GM23248 (cell line): ENCODE results near the gene ZMYND11. TPM values are rescaled to one million over a fixed set of nuclear protein-coding genes. Genes with fewer than 3 reads are reported as not detected.

ENCODE experiments used
- DNase-seq: peaks from one replicate; pipeline ENCODE4 v3.0.0-alpha.2; 2015
- H2AFZ ChIP-seq: fragments of 200-600 bp; sonication (generic); 2 replicates; pipeline ENCODE4 v1.6.1; 2016; ENCODE audit warnings: antibody characterized with exemption
- H3F3A ChIP-seq: fragments of 200-600 bp; sonication (generic); 2 replicates; pipeline ENCODE4 v1.6.1; 2016; ENCODE audit warnings: mild to moderate bottlenecking, antibody characterized with exemption, mixed run types; ENCODE audit not compliant: insufficient read depth
- H3K27ac ChIP-seq: fragments of 200-600 bp; sonication (generic); 2 replicates; pipeline ENCODE4 v1.5.1; 2016; ENCODE audit warnings: mild to moderate bottlenecking
- H3K27me3 ChIP-seq: fragments of 200-600 bp; sonication (generic); replicated peaks from 2 replicates; pipeline ENCODE4 v1.6.1; 2016; ENCODE audit warnings: mild to moderate bottlenecking; ENCODE audit not compliant: insufficient read depth
- H3K36me3 ChIP-seq: fragments of 200-600 bp; sonication (generic); 2 replicates; pipeline ENCODE4 v1.6.1; 2016; ENCODE audit warnings: low read depth, mild to moderate bottlenecking
- H3K4me1 ChIP-seq: fragments of 200-600 bp; sonication (generic); 2 replicates; pipeline ENCODE4 v1.6.1; 2016; ENCODE audit warnings: mild to moderate bottlenecking; ENCODE audit not compliant: insufficient read depth
- H3K4me2 ChIP-seq: fragments of 200-600 bp; sonication (generic); one replicate; pipeline ENCODE4 v1.6.1; 2016; ENCODE audit warnings: mild to moderate bottlenecking; ENCODE audit not compliant: unreplicated experiment
- H3K4me3 ChIP-seq: fragments of 200-600 bp; sonication (generic); 2 replicates; pipeline ENCODE4 v1.5.1; 2016; ENCODE audit warnings: mild to moderate bottlenecking
- H3K79me2 ChIP-seq: fragments of 200-600 bp; sonication (generic); 2 replicates; pipeline ENCODE4 v1.6.1; 2016; ENCODE audit warnings: mild to moderate bottlenecking; ENCODE audit not compliant: insufficient read depth
- H3K9ac ChIP-seq: fragments of 200-600 bp; sonication (generic); 2 replicates; pipeline ENCODE4 v1.6.1; 2016; ENCODE audit warnings: mild to moderate bottlenecking
- H3K9me2 ChIP-seq: fragments of 200-600 bp; sonication (generic); 2 replicates; pipeline ENCODE4 v1.6.1; 2016; ENCODE audit warnings: mixed run types, mild to moderate bottlenecking, moderate library complexity; ENCODE audit not compliant: insufficient read depth
- H3K9me3 ChIP-seq: fragments of 200-600 bp; sonication (generic); one replicate; pipeline ENCODE4 v1.6.1; 2017; ENCODE audit warnings: low read depth
- H4K20me1 ChIP-seq: fragments of 200-600 bp; sonication (generic); 2 replicates; pipeline ENCODE4 v1.6.0; 2016; ENCODE audit not compliant: insufficient read depth
- EZH2 ChIP-seq: fragments of 200-600 bp; sonication (generic); IDR thresholded peaks from 2 replicates; pipeline ENCODE4 v1.6.1; 2018; ENCODE audit warnings: antibody characterized with exemption, mild to moderate bottlenecking; ENCODE audit not compliant: insufficient read depth, poor library complexity, severe bottlenecking
- EZH2phosphoT487 ChIP-seq: fragments of 200-600 bp; sonication (generic); IDR thresholded peaks from 2 replicates; pipeline ENCODE4 v1.6.1; 2018; ENCODE audit warnings: antibody characterized with exemption, moderate library complexity, mild to moderate bottlenecking, low read depth; ENCODE audit not compliant: insufficient read depth
- WGBS, 2 experiments: methylation state at CpG; one replicate each; pipeline ENCODE4 v1.1.6; 2015 to 2017; ENCODE audit warnings: low lambda C conversion rate in 2 of 2, low coverage in 1 of 2; ENCODE audit errors: missing lambda C conversion rate in 2 of 2; 5-methylcytosine and 5-hydroxymethylcytosine counted together
- in situ Hi-C: fragments of 300-500 bp; cut with MboI; formaldehyde crosslinking; loops from 2 replicates; pipeline ENCODE4 v1.15.0; 2020
- polyA plus RNA-seq: library from polyadenylated mRNA; unstranded; fragments of >200 nt; fragmentation: Nextera tagmentation; extraction: Ambion mirVana; gene quantifications from 2 replicates; pipeline ENCODE4 v1.2.1, GENCODE V29; 2016
- total RNA-seq: library from RNA; depleted of rRNA; stranded (reverse); fragments of >200 nt; shearing (Covaris generic); gene quantifications from 2 replicates; pipeline ENCODE4 v1.2.3, GENCODE V29; 2014

The ZMYND11 gene
- total and polyA plus RNA-seq, 2 experiments from 2014 or later, result 47.1 to 63.4 TPM

GRCh38 chr10:137606-138005 lies 2.4 kb downstream of the ZMYND11 start:
- peak overlapping the region; percentile 84 for H3K4me2 ChIP-seq
- H3K27me3 ChIP-seq, result no peaks in the 10 kb centered on the region
- peak; percentile 77 for DNase-seq
- H3K4me1 ChIP-seq, result peaks cover 41% of the 10 kb centered on the region
- no peak overlapping the region for H3K4me3 ChIP-seq
- peaks cover 30% of the 10 kb centered on the region for H3F3A ChIP-seq
- H4K20me1 ChIP-seq, result peaks cover 39% of the 10 kb centered on the region
- H3K9ac ChIP-seq, result no peak overlapping the region
- no peaks in the 10 kb centered on the region for H3K36me3 ChIP-seq
- in situ Hi-C loops, result no loop called here
- H3K9me2 ChIP-seq, result no peaks in the 10 kb centered on the region
- TF ChIP-seq EZH2phosphoT487, result no peak
- TF ChIP-seq EZH2, result no peak
- no peak overlapping the region for H2AFZ ChIP-seq
- H3K9me3 ChIP-seq, result no peaks in the 10 kb centered on the region
- H3K27ac ChIP-seq, result peak overlapping the region; percentile 47
- peaks cover 75% of the 10 kb centered on the region for H3K79me2 ChIP-seq

GRCh38 chr10:142371-142770 lies 7.1 kb downstream of the ZMYND11 start:
- DNase-seq, result no peak
- Histone ChIP-seq H3K9me3 (no peaks in the 10 kb centered on the region), H3K4me3 (no peak overlapping the region), H3K9ac (no peak overlapping the region), H3K27me3 (no peaks in the 10 kb centered on the region), H2AFZ (no peak overlapping the region), H3F3A (peaks cover 10% of the 10 kb centered on the region; the same call in 1 of the 2 replicates), H3K27ac (no peak overlapping the region), H3K9me2 (no peaks in the 10 kb centered on the region), H3K79me2 (peaks cover 100% of the 10 kb centered on the region), H4K20me1 (peaks cover 59% of the 10 kb centered on the region), H3K4me2 (no peak overlapping the region), H3K4me1 (peaks cover 25% of the 10 kb centered on the region), H3K36me3 (no peaks in the 10 kb centered on the region)
- in situ Hi-C loops, result no loop called here
- TF ChIP-seq EZH2 (no peak), EZH2phosphoT487 (no peak)
- 81 to 82% methylated on average over 3 of the region's 3 CpGs for WGBS, 2 experiments

GRCh38 chr10:152915-153314 lies 17.7 kb downstream of the ZMYND11 start:
- H3K4me1 ChIP-seq, result no peaks in the 10 kb centered on the region
- no peak overlapping the region for H3K4me3 ChIP-seq
- in situ Hi-C loops, result no loop called here
- H3F3A ChIP-seq, result no peaks in the 10 kb centered on the region
- H3K79me2 ChIP-seq, result peaks cover 98% of the 10 kb centered on the region
- no peak overlapping the region for H3K27ac ChIP-seq
- WGBS, 2 experiments, result 96 to 97% methylated on average over 4 of the region's 4 CpGs
- TF ChIP-seq EZH2phosphoT487 (no peak), EZH2 (no peak)
- H3K9me3 ChIP-seq, result no peaks in the 10 kb centered on the region
- no peaks in the 10 kb centered on the region for H3K9me2 ChIP-seq
- no peak for DNase-seq
- no peaks in the 10 kb centered on the region for H3K27me3 ChIP-seq
- no peak overlapping the region for H3K9ac ChIP-seq
- H3K4me2 ChIP-seq, result no peak overlapping the region
- no peak overlapping the region for H2AFZ ChIP-seq
- H4K20me1 ChIP-seq, result peaks cover 12% of the 10 kb centered on the region; the same call in 1 of the 2 replicates
- H3K36me3 ChIP-seq, result no peaks in the 10 kb centered on the region

- Histone ChIP-seq H3F3A (no peaks in the 10 kb centered on the region), H3K36me3 (no peaks in the 10 kb centered on the region), H3K4me2 (no peak overlapping the region), H3K9me3 (no peaks in the 10 kb centered on the region), H3K4me3 (no peak overlapping the region), H3K27ac (no peak overlapping the region), H3K9me2 (no peaks in the 10 kb centered on the region), H4K20me1 (peaks cover 18% of the 10 kb centered on the region; the same call in 1 of the 2 replicates), H2AFZ (no peak overlapping the region), H3K79me2 (peaks cover 98% of the 10 kb centered on the region), H3K9ac (no peak overlapping the region), H3K27me3 (no peaks in the 10 kb centered on the region), H3K4me1 (no peaks in the 10 kb centered on the region)
- 96% methylated on average over 5 of the region's 5 CpGs for WGBS, 2 experiments
- TF ChIP-seq EZH2phosphoT487 (no peak), EZH2 (no peak)
- peak; percentile 25 for DNase-seq
- in situ Hi-C loops, result no loop called here
Observed at GRCh38 chr10:154348-154747, 19.1 kb downstream of the ZMYND11 start.

- Histone ChIP-seq H3K4me1 (no peaks in the 10 kb centered on the region), H3K27me3 (no peaks in the 10 kb centered on the region), H3K4me2 (no peak overlapping the region), H3K4me3 (no peak overlapping the region), H2AFZ (no peak overlapping the region), H3K79me2 (peaks cover 100% of the 10 kb centered on the region), H3K27ac (no peak overlapping the region), H3K9ac (no peak overlapping the region), H3K9me3 (no peaks in the 10 kb centered on the region), H3K36me3 (peaks cover 5% of the 10 kb centered on the region; the same call in 1 of the 2 replicates), H3K9me2 (no peaks in the 10 kb centered on the region), H4K20me1 (no peaks in the 10 kb centered on the region; the same call in 1 of the 2 replicates), H3F3A (no peaks in the 10 kb centered on the region)
- in situ Hi-C loops, result no loop called here
- TF ChIP-seq EZH2phosphoT487 (no peak), EZH2 (no peak)
- DNase-seq, result no peak
Observed at GRCh38 chr10:167383-167782, 32.1 kb downstream of the ZMYND11 start.
